Measurements from ENCODE around the gene PLEKHA5.
"Not testable (repeated sequence)": the region's sequence is repeated elsewhere in the genome, so short reads cannot be mapped to it uniquely, and the experiment has no call there.

PLEKHA5 gene

DNA sequence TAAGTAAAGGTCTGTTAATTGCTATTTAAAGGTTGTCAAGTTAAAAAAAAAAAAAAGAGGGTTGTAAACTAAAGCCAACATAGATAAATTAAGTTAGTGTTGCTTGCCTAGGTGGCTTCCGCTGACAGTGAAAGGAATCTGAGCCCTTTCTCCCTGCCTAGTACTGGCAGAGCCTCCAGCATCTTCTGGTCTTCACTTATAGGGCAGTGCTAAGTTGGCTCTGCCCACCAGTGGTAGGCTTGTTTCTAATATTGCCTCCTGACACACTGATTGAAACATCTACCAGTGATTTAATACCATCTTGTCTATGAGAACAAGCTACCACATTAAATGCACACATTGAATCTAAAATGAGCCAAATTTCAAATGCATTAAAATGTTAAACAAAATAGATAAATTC is 39.7 kb downstream of the PLEKHA5 start:
- DNase-seq (ENCODE audit: low read depth, low spot score) = no peak

DNA sequence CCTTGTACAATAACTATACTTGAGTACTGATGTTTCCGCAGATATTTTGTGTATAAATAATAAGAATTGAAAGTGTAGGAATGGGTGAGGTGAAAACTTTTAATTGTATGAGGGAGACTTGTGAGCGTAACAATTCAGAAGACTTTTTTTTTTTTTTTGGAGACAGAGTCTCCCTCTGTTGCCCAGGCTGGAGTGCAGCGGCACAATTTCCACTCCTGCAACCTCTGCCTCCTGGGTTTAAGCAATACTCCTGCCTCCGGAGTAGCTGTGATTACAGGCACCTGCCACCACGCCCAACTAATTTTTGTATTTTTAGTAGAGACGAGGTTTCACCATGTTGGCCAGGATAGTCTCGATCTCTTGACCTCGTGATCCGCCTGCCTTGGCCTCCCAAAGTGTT is 40.8 kb downstream of the PLEKHA5 start:
- not testable (repeated sequence) for DNase-seq (ENCODE audit: low read depth, low spot score)

DNA sequence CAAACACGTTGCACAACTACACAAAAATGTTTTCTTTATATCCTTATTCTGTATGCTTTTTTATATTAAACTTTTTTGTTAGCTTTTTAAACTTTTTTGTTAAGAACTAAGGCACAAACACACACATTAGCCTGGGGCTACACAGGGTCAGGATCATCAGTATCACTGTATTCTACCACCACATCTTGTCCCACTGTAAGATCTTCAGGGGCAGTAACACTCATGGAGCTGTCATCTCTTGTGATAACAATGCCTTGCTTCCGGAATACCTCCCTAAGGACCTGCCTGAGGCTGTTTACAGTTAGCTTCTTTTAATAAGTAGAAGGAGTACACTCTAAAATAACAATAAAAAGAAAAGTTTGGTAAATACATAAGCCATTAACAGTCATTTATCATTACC is 42.2 kb downstream of the PLEKHA5 start:
- DNase-seq (ENCODE audit: low read depth, low spot score) = no peak

DNA sequence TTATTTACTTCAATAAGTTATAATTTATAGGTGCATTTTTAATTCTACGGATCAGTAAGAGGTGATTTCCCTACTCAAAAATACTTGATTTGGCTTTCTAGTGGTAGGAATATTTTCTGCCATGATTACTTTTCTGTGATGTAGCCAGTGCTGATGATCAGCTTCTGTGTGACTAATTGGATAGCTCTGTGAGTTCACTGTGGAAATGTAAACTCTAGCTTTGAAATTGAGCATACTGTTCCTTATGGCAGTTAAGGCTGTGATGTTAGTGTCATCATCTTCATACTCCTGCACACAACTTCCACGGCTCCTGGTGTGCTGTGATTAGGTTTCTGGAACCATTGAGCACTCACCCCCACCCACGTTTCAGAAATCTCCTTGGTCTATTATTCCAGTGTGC is 48.2 kb downstream of the PLEKHA5 start:
- no peak for DNase-seq (ENCODE audit: low read depth, low spot score)

DNA sequence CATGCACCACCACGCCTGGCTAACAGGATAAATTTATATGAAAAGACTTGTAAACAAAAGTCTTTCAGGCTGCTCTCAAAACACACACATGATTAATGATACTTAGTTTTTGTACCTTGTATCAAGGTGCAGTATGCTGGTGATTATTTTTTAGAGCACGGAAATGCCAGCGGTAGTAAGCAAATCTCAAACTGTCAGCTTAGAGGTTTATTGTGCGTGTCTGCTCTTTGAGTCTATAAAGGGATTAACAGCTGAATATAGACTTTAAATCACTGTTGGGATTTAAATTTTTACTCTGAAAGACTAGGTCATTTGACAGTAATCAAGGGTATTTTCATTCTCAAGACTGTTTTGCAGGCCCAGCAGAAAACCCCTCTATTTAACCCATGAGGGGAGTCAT is 50.5 kb downstream of the PLEKHA5 start:
- no peak for DNase-seq (ENCODE audit: low read depth, low spot score)

DNA sequence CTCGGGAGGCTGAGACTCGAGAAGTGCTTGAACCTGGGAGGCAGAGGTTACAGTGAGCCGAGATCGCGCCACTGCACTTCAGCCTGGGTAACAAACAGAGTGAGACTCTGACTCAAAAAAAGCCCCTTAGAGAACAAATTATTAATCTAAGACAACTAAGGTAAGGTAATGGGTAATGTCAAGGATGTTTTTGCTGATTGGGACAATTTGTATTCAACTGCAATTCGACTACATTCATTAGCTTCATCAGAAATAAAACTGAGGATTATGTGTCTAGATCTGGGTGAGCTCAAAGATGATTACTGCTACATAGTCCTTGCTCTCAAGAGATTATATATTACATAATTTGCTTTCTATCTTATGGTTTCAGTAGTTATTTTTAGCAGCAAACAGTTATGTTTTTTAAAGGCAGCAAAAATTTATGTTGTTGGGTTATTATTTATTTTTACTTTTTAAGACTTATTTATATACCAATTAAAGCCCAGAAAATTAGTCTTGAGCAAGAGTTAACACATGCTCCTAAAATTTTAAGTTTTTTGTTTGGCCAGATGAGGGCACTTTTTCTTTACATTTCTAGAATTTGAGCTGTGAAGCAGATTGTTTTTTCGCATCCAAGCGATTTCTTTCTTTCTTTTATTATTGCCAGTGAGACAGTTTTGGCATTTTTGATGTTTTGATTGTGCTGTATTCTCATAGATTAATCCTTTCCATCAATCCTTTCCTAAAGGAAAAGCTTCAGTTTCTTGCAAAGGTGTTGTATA is 52.3 kb downstream of the PLEKHA5 start:
- no peak for DNase-seq (ENCODE audit: low read depth, low spot score)

DNA sequence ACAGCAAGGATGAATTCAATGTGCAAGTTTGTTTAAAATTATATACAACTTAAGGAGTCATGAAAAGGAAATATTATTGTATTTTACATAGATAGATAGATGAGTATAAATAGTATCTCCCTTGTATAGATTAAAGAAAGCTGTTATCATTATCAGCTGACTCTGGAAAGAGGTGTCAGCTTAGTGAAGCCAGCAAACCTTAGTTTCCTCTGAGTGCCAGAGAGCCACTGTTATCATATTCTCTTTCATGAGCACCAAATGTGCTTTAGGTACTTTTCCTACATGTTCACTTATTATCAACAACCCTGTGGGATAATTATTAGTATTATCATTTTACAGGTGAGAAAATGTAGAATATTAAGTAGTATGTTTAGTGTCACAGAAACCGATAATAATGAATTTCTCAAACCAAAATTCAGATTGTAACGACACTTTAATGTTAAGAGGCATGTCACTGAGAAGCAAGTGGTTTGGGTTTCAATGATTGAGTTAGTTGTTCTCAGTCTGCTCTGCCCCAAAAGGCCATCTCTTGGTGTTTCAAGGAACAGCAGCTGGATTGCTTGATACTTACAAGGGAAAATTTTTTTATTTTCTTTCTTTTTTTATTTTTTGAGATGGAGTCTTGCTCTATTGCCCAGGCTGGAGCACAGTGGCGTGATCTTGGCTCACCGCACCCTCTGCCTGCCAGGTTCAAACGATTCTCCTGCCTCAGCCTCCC is 53.7 kb downstream of the PLEKHA5 start:
- DNase-seq (ENCODE audit: low read depth, low spot score) = no peak

DNA sequence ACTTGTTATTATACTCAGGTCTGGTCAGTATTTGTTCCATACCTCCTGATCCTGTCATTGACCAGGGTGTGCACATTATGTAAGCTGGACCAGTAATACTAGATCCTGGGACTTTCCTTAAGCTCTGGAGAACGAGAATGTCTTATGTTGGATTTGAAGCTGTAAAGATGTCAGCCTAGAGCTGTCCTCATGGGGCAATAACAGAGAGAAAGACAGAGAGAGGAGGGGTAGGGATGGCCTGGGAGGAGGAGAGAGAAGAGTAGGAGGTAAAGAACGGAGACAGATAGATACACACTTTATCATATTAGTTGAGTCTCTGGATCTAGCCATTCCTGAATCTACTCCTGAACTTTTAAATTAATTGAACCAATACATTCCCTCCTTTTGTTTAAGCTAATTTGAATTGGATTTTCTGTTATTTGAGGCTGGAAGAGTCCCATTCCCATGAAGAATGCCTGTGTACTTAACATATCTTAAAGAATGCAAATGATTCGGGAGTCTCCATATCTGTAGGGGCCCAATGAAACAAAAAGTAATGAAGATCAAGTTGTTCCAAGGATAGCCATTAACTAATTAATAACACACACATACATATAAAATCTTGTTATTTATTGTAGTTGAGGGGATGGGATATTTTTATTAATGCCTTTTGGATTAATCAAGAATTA is 55.9 kb downstream of the PLEKHA5 start:
- DNase-seq (ENCODE audit: low read depth, low spot score) = no peak

DNA sequence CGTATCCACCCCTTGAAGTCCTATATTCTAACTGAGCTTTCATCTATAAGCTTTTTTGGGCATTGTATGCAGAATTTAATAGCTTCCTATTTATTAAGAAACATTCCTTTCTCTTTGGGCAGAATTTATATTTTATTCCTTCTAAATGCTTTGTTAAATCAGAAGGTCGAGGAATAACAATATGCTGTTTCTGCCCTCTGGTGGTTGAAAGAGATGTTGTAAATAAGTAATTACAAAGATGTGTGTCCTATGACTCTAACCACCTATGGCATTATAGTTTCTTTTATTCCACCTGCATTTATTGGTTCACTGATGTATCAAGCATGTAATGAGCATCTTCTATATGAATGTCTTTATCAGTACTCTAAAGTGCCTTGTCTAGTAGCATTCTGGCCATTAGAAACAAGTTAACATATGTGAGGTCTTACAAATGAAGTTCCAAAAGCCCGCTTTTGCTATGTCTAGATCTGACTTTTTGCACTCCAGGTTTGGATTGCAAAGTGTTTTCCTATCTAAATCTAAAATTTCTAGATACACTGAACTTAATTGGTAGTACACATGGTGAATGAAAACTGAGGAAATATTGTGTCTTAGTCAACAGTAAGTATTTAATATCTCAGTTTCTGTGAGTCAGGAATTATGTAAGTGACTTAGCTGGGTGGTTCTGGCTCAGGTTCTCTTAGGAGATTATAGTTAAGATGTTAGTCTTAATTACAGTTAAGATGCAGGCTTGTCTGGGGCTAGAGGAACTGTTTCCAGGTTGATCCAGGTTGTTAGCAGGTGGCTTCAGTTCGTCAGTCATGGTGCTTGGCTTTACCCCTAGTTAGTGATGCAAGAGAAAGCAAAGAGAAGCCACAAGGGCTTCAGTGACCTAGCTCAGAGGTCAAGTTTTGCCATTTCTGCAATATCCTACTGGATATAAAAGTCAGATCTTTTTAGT is 57.5 kb downstream of the PLEKHA5 start:
- peak; percentile 35 for DNase-seq (ENCODE audit: low read depth, low spot score)

DNA sequence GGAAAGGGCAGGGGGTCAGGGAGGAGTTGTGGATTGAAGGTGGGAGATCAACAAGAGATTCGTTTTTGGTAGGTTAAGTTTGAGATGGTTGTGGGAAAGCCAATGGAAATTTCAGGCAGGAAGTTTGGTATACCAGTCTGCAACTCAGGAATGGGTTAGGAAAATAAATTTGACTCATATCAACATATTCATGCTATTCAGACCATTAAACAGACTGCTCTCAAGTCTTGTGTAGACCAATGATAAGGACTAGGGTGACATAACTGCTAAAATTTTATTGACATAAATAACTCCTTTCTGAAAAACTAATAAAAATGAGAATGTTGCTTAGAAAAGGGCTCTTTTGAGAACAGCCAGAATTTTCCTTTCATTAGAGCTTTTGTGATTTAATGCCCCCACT is 60.0 kb downstream of the PLEKHA5 start:
- no peak for DNase-seq (ENCODE audit: low read depth, low spot score)

DNA sequence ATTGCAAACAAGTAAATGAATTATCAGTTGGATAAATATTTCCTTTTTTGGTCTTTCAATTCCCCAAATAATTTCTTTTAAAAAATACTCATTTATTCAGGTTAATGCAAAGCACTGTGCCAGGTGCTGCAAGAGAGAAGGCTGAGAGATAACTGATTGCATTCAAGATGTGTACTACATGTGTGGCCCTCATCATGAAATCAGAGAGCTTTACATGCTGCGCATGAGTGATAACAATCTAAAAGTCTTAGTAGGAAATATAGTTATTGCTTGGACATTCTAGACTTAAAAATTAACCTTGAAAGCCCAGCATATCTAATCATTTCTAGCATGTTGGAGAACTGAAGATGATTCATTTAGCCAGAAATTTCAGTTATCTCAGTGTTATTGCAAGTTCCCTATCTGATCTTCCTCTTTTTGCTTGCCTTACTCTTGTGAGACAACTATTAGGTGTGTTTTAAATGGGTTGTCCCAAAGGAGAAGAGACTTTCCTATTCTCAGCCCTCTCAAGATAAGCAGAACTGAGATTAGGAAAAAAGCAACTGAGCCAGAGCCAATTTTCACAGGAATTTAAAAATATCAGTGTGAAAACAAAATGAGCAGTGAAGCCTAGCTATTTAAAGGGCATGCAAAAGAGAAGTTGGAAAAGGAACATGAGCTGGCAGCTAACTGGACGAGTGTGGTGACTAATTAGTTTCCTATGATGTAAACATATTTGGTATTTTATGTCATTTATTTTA is 60.9 kb downstream of the PLEKHA5 start:
- DNase-seq (ENCODE audit: low read depth, low spot score) = no peak

DNA sequence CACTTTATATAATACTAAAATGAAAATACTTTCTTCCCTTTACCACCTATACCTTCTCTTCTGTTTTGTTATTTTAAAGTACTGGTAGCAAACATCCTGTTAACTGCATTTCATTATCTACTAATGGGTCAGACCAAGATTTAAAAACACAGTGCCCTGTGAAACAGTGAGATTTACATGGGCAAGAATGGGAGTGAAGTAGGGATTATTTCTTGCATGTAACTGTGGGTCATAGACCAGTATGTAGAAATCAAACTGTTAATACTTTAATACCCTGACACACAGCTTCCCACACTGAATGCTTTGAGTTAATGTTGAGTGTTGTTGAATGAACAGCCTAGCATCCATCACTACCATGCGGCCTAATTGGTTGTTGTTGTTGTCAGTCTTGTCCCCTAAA is 61.6 kb downstream of the PLEKHA5 start:
- DNase-seq (ENCODE audit: low read depth, low spot score) = no peak

DNA sequence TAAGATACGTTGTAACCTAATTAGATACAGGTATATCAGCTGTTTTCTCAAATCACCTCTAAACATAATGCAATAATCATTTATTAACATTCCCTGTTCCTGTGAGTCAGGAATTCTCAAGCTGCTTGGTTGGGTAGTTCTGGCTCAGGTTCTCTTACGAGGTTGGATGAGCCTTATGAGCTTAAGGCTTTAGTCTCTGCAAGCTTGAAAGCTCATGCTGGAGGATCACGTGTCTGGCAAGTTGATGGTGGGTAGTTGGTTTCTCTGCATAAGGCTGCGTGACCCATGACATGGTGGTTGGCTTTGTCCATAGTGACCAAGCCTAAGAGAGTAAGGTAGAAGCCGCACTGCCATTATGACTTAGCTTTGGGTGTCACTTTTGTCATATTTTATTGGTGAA is 62.0 kb downstream of the PLEKHA5 start:
- no peak for DNase-seq (ENCODE audit: low read depth, low spot score)

DNA sequence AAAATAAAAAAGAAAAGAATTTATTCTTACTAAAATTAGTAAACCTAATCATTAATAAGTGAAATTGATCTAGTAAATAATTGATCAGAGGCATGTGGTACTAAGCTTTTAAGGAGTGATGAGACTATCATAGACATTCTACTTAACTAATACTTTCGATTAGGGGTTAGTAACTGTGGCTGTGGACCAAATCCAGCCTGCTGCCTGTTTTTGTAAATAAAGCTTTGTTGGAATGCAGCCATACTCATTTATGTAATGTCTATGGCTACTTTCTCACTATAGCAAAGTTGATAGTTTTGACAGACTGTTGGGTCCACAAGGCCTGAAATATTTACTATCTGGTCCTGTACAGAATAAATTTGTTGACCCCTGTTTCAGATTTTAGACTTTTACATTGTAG is 63.2 kb downstream of the PLEKHA5 start:
- no peak for DNase-seq (ENCODE audit: low read depth, low spot score)

DNA sequence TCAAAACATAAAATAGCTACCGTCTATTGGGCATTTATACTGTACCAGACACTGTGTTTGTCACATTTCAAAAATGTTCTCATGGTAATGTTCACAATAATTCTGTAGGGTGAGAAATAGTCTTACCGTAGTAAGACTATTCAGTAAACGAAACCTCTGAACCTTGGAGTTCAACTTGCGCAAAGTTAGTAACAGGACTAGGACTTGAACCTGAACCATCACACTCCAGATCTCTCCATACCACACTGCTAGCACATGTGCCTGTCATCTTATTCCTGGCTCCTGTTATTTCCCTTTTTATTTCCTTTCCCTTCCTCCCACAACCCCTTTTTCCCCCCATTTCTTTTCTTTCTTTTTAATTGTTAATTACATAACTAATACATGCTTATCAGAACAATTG is 65.4 kb downstream of the PLEKHA5 start:
- no peak for DNase-seq (ENCODE audit: low read depth, low spot score)

DNA sequence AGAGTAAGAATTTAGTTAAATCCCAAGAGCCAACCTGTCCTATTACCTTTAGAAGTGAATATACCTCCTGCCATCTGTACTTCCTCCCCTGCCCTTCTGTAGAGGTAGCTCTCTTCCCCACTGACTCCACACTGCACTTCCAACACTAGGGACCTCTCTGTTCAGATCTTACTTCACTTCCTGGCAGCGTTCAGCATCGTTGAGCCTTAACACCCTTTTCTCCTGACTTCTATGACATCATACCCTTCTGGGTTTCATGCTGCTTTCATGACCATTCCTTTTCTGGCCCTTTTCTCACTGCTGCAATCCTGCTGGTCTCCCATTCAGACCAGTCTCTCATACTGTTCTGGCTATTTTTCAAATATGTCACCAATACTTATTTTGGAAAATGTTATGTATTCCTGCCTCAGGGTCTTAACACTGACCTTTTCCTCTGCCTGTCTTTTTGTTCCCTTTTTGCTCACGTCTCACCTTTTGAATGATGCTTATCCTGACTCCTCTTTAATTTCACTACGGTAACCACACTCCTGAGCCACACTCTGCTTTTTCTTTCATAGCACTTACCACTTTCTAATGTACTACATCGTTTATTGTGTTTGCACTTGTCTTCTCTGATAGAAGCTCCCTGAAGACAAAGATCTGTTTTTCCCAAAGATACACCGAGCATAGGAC is 67.6 kb downstream of the PLEKHA5 start:
- no peak for DNase-seq (ENCODE audit: low read depth, low spot score)

DNA sequence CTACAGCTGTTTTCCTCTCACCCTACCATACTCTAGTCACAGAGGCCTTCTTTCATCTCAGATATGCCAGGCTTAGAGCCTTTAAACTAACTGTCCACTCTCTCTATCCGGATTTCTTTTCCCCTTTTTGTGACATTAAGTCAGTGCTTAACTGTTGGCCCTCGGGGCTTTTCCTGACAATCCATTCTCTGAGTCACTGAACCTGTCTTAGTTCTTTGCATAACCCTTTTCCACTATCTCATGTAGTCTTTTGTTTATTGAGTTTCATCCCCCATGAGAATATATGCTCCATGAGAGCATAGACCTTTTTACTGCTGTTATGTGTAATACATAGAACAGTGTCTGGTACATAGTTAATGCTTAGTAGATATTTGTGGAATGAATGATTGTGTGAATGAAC is 68.7 kb downstream of the PLEKHA5 start:
- no peak for DNase-seq (ENCODE audit: low read depth, low spot score)

DNA sequence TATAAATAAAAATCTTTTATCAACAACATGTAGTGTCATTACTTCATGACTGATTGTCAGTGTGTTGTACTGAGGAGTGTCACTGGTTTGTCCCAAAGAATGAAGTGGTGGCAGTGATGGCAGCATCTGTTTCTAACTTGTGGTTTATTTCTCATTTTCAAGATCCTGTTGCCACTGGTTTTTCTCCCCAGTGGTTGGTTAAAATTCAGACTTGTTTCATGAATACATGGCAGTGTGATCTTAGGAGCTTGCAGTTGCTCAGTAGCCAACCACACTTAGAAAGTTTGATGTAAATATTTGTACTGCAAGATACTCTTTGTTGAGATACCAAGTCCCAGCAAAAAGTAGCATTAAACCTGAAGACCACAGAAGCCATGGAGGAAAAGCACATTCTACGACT is 69.8 kb downstream of the PLEKHA5 start:
- DNase-seq (ENCODE audit: low read depth, low spot score) = no peak

DNA sequence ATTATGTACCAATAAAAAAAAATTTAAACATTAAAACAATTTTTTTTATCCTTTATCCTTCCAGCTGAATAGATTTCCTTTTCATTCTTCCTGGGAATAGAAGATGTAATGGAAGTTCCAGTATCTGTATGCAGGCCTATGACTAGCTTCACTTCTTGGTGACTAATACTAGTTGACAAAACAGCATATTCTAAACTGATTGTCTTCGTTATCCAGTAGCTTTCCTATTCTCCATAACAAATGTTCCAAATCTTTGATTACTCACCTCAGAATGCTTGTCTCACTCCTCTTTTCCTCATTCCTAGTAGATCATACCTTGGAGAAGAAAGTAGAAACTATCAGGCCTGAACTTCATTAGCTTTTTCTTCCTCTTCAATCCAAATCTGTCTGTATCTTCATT is 70.7 kb downstream of the PLEKHA5 start:
- no peak for DNase-seq (ENCODE audit: low read depth, low spot score)

DNA sequence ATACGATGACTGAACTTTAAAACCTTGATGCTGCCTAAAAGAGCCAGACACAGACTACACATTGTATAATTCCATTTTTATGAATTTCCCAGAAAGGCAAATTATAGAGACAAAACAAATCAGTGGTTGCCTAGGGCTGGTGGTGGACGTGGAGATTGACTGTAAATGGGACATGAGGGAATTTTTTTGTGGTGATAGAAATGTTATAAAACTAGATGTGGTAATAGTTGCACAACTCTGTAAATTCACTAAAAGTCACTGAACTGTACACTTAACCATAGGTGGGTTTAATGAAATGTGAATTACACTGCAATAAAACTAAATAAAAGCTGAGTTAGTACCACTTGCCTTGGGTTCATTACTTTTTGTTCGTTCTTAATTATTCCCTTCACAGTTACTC is 72.1 kb downstream of the PLEKHA5 start:
- DNase-seq (ENCODE audit: low read depth, low spot score) = no peak

DNA sequence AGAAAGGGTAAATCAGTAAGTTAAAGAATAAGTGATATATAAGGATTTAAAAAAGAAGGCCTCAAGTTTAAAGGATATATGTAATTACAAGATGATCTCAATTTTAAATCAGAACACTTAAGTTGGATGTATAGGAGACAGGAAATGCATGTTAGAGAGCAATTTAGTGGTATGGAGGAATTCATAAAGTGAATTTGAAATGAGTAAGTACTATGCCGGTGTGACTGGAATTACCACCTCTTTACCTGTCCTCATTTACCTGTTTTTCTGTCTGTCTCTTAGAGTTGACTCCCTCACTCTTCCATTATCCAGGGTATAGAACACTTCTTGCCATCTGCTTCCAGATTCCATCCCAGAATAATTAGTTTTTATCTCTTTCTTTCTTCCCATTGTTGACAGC is 73.5 kb downstream of the PLEKHA5 start:
- no peak for DNase-seq (ENCODE audit: low read depth, low spot score)
